ENCODE results near the gene DNAJC5G. TPM values are rescaled to one million over a fixed set of nuclear protein-coding genes. Genes with fewer than 3 reads are reported as not detected.
"Not testable (repeated sequence)": the region's sequence is repeated elsewhere in the genome, so short reads cannot be mapped to it uniquely, and the experiment has no call there.

The DNAJC5G gene
- total RNA-seq, 1 donor from 2014 or later, result not detected

- ATAC-seq, result no peak
Observed at GRCh38 chr2:27255187-27255586, 20.0 kb upstream of the DNAJC5G start.

GRCh38 chr2:27255660-27256059 is 19.6 kb upstream of the DNAJC5G start:
- no peak for ATAC-seq

- no peak for ATAC-seq
Observed at GRCh38 chr2:27256855-27257454, 18.3 kb upstream of the DNAJC5G start.

- ATAC-seq, result no peak
Observed at GRCh38 chr2:27258051-27258450, 17.2 kb upstream of the DNAJC5G start.

- ATAC-seq, result no peak
Observed at GRCh38 chr2:27261241-27261925, 13.8 kb upstream of the DNAJC5G start.

GRCh38 chr2:27261926-27262298 is 13.3 kb upstream of the DNAJC5G start:
- no peak for ATAC-seq

GRCh38 chr2:27262379-27263286 is 12.6 kb upstream of the DNAJC5G start, which contains the start of gene SLC30A3:
SLC30A3 (minus strand) TSS chr2:27263047; CDS start chr2:27262906, 141 bp downstream.
- peak; percentile 77 for ATAC-seq

- no peak for ATAC-seq
Observed at GRCh38 chr2:27263287-27264252, 11.7 kb upstream of the DNAJC5G start.

GRCh38 chr2:27264253-27264752 is 10.9 kb upstream of the DNAJC5G start:
- peak; percentile 13 for ATAC-seq

GRCh38 chr2:27264753-27265535 is 10.3 kb upstream of the DNAJC5G start:
- peak; percentile 10 for ATAC-seq

GRCh38 chr2:27265536-27265870 is 9.7 kb upstream of the DNAJC5G start:
- ATAC-seq, result no peak

- ATAC-seq, result not testable (repeated sequence)
Observed at GRCh38 chr2:27268296-27268695, 6.9 kb upstream of the DNAJC5G start.

- ATAC-seq, result no peak
Observed at GRCh38 chr2:27270131-27270530, 5.1 kb upstream of the DNAJC5G start.

GRCh38 chr2:27270670-27271069 is 4.6 kb upstream of the DNAJC5G start:
- no peak for ATAC-seq

GRCh38 chr2:27271631-27272340 is 3.4 kb upstream of the DNAJC5G start:
- ATAC-seq, result no peak

GRCh38 chr2:27272537-27273522 is 2.4 kb upstream of the DNAJC5G start:
- not testable (repeated sequence) for ATAC-seq

GRCh38 chr2:27278010-27278409 is 2.8 kb downstream of the DNAJC5G start:
- ATAC-seq, result no peak

GRCh38 chr2:27280826-27281225 is 5.6 kb downstream of the DNAJC5G start:
- no peak for ATAC-seq

GRCh38 chr2:27281442-27281841 is 6.2 kb downstream of the DNAJC5G start:
- no peak for ATAC-seq
